GM18498 (cell line): ENCODE data around the gene ENTPD6.
"Not testable (repeated sequence)": the region's sequence is repeated elsewhere in the genome, so short reads cannot be mapped to it uniquely, and the experiment has no call there.

ENCODE experiments used
- ATAC-seq: cut with Tn5 transposase; IDR thresholded peaks from one replicate; pipeline ENCODE4 v1.9.1; 2021; ENCODE audit warnings: mild to moderate bottlenecking, moderate library complexity; ENCODE audit not compliant: unreplicated experiment

The ENTPD6 gene

DNA sequence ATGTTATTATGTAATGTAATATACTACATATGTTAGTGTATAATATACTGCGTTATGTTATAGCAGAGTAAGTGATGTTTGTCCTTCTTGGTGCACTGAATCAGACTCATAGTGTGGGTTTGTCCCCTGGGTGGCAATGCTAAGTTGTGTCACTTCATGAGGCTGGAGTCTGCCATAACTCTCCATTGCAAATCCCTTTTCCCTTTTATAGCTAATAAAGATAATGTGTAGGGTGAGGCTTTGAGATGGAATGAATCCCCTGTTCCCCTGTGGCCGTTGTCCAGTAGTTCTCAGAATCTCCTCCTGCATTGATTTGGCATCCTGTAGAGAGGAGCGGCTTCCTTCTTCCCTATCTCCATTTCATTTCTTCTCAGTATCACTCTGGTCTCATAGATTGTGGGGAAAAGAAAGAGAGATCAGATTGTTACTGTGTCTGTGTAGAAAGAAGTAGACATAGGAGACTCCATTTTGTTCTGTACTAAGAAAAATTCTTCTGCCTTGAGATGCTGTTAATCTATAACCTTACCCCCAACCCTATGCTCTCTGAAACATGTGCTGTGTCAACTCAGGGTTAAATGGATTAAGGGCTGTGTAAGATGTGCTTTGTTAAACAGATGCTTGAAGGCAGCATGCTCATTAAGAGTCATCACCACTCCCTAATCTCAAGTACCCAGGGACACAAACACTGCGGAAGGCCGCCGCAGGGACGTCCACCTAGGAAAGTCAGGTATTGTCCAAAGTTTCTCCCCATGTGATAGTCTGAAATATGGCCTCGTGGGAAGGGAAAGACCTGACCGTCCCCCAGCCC is 45.5 kb downstream of the ENTPD6 start:
- ATAC-seq: not testable (repeated sequence)

DNA sequence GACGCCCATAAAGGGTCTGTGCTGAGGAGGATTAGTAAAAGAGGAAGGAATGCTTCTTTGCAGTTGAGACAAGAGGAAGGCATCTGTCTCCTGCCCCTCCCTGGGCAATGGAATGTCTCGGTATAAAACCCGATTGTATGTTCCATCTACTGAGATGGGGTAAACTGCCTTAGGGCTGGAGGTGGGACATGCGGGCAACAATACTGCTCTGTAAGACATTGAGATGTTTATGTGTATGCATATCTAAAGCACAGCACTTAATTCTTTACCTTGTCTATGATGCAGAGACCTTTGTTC is 46.1 kb downstream of the ENTPD6 start:
- ATAC-seq: not testable (repeated sequence)

DNA sequence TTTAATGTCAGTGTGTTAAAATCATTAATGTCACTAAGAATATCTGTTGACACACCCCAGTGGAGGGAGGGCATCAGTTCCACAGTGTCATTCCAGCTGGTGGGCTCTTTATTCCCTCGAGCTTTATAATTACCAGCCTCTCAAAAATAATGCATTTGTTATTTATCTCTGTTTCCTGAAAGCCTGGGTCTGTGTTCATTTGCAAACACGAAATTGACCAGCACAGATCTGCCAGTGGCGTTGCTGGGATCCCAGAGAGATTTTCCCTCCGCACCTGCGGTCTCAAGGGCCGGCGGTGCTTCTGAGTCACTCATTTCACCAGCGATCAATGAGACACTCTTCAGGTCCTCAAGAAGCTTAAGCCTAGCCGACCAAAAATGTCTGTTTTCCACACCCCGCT is 46.7 kb downstream of the ENTPD6 start:
- ATAC-seq: no peak

DNA sequence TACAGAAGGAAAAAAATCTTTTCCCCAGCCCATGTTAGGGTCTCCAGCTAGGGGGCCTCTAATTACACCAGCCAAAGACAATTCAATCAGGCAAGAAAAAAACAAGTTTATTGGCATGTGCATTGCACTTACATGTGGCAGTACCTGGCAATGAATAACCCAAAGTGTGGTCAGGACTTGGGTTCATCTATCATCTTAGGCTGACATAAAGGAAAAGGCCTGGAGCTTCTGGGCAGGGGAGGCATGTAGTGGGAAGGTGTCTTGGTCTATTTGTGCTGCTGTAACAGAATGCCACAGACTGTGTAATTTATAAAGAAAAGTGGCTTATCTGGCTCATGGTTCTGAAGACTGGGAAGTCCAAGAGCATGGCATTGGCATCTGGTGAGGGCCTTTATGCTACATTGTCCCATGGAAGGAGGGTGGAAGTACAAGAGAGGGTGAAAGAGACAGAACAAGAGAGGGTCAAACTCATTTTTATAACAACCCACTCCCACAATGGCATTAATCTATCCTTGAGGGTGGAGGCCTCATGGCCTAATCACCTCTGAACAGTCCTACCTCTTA is 48.0 kb downstream of the ENTPD6 start:
- ATAC-seq: no peak

- ATAC-seq: no peak
Measured at GRCh38 chr20:25244976-25245375, 49.5 kb downstream of the ENTPD6 start.

DNA sequence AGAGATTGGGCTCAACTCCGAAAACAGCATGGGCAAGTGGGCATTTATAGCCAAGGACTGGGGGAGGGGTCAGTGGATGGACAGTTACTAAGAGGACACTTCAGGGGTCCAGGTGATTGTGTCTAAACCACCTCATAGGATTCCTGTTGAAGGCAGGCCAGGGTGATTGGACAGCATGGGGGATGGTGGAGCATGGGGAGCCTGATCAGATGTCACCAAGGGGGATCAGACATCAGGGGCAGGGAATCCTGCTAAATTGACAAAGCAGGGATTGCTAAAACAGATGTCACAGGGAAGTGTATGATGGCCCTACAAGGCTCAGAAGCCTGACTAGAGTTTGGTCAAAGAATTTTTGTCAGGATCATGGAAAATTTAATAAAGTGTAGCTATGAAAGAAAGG is 49.9 kb downstream of the ENTPD6 start:
- ATAC-seq: no peak

DNA sequence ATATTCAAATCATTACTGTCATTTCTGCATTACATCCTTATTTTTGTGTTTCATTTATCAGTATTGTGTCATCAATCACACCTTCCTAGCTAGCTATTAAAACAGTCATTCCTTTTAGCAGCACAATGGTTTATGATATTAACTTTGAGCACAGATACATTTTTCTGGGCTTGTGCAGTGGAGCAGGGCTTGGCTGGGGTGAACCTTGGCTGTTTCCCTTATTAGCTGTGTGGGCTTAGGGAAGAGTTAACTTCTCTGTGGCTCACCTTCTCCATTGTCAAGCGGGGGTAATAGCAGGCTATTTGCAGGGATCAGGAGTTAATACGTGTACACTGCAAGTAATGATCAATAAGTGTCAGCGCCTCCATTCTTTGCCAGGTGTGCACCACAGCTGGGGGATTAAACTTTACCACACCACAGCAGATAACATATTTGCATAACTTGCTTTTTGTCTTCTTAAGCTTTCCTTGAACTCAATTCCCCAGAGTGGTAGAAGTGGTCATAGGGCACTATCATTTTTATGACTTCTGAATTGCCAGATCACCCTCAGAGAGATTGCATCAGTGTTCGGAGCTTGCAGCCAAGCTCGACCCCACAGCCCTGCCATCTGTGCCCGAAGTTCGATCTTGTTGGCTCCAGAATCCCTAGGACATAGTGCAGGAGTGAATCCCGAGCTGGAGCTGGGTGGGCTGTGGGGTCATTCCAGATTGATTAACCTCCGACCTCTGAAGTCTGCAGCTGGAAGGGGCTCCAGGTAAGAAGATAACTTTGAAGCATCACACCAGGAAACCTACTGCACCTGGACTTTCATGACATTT is 50.9 kb downstream of the ENTPD6 start:
- no peak for ATAC-seq

GRCh38 chr20:25247000-25247517 is 51.5 kb downstream of the ENTPD6 start:
- no peak for ATAC-seq

GRCh38 chr20:25247518-25247955 is 52.0 kb downstream of the ENTPD6 start:
- peak; percentile 31 for ATAC-seq

DNA sequence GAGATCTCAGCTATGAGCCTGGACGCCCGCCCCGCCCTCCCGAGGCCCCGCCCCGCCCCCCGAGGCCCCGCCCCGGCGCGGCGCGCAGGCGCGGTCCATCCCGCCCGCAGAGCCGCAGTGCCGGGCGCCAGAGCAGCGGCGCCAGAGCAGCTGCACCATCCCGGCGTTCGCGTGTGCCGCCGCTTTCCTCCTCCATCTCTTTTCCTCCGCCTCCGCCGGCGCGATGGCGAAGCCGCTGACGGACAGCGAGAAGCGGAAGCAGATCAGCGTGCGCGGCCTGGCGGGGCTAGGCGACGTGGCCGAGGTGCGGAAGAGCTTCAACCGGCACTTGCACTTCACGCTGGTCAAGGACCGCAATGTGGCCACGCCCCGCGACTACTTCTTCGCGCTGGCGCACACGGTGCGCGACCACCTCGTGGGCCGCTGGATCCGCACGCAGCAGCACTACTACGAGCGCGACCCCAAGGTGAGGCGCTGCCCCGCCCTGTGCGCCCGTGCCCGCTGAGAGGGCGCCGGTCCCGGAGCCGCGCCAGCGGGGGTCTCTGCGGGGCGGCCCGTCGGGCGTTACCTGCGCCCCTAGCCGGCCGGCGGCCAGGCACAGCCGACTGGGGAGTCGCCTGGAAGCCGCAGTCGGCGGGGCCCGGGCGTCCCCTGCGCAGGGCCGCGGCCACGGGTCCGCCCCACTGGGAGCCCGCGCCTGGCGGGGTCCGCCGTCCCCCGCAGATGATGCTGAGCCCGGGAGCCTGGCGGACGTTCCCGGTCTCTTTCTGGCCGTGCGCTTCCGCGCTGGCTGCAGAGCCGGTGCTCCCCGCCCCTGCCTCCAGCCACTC is 52.7 kb downstream of the ENTPD6 start, which contains the start of gene PYGB:
Gene PYGB, plus strand, starts transcription at position 130 of the 830 bp plus-strand sequence. Its CDS starts 94 bp downstream, at position 224.
- ATAC-seq: peak; percentile 77

DNA sequence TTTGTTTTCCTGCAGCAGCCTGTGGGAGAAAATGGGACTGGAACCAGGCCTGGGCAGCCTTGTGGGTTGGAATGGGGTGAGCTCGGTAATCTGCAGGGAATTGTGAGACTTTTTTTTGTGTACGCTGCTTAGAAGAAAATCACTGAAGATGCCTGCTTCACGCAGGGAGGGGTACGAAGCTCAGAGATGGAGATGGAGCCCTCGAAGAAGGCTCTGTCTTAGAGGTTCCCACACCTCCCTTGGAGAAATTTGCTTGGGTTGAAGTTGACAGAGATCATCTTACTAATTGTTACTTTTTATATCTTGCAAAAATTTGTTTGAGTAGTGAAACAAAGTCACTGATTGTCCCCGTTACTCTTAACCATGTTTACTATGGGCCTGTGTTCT is 53.3 kb downstream of the ENTPD6 start:
- peak; percentile 4 for ATAC-seq

DNA sequence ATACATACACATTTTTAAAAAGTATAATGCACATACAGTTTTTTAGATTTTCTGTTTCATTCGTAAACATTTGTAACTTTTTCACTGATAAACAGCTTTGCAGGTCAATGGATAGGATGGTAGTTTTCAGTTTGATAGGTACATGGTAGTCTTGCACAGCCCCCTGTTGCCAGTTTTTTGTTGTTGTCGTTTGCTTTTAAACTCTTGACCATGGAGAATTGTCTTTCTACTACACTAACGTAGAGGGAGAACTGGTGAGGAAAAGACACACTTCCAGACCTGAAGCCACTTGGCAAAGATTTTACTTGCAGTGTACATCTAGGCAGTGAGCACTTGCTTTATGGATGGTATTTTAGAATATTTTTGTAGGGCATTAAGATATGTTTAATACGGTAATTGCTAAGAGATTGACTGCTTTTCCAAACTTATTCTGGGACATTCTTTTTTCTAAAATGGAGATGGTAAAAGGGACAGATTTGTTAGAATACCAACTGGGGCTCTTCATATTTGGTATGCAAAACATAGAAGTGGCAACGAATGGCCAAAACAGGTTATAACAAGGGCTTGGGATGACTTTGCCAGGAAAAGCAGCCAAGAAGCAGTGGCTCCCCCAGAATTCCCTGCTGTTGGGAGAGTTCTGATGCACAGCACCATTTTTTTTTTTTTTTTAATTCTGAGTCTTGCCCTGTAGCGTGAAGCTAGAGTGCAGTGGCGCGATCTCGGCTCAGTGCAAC is 53.9 kb downstream of the ENTPD6 start:
- ATAC-seq: no peak

GRCh38 chr20:25250508-25250907 is 55.0 kb downstream of the ENTPD6 start:
- no peak for ATAC-seq

DNA sequence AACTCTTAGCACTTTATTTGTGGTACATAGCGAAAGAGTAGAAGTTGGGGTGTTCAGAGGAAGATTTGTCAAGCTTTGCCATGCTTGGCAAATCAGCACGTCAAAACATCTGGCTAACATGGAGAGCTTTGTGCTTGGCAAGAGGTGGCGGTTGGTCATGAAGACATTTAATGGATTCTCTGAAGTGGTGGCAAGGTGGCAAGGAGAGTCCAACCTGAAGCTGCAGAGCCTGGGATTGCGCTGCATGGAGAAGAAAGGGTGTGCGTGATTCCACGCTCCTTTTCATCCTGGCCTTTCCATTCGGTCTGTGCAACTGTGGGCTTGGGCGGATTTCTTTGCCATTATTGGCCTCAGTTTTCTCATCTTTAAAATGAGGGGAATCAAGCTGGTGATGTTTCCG is 55.5 kb downstream of the ENTPD6 start:
- no peak for ATAC-seq

DNA sequence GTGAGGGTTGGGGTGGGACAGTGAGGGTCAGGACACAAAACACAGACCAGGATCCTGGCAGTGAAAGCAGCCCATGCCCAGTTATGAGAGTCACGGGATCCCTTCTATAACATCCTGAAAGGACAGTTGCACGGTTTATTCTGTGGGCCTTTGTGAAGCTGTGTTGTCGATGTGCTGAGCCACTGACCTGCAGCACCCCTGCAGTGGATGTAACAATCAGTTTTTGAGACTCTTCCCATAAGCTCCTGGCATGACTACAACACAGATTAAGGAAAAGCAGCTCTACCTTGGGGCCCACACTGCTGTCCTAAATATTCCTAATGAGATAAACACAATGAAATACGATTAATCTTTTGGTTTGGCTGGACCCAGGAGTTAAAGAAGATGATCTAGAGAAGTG is 56.0 kb downstream of the ENTPD6 start:
- no peak for ATAC-seq

DNA sequence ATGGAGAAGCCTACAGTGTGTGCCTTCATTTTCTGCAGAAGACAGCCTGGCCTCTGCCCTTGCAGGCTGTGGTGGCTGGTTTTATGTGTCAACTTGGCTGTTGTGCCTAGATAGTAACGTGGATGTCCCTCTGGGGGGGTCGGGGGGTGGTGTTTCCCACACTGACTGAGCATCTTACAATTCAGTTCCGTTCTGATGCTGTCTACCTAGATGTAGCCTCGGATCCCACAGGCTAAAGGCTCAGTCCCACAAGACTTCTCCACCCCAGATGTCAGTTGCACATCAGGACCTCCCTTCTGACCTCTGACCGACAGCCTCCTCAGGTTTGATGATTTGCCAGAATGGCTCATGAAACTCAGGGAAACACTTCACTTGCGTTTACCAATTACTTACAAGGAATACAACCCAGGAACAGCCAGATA is 56.7 kb downstream of the ENTPD6 start:
- no peak for ATAC-seq

DNA sequence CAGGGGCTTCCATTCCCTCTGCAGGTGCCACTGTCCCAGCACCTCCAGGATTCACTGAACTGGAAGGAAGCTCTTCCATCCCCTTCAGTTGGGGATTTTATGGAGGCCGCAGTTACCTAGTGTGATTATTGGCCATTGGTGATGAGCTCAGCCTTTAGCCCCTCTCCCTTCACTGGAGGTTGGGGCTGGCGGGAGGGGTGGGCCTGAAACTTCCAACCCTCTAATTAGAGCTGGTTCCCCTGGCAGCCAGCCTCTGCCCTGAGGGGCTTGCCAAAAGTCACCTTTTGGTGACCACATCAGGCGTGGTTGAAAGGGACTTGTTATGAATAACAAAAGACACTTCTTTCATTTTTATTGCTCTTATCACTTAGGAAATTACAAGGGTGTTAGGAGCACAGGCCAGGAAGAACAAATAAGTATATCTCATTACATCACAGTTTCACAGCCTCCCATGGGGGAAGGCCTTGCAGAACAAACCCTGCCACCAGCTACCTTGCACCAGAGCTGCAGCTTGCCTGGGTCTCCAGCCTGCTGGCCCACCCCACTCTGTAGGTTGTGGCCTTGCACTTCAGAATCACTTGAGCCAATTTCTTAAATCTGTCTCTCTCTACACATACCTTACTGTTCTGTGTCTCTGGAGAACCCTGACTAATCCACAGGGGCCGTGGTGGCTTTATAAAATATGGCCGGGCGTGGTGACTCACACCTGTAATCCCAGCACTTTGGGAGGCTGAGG is 57.3 kb downstream of the ENTPD6 start:
- ATAC-seq: no peak

DNA sequence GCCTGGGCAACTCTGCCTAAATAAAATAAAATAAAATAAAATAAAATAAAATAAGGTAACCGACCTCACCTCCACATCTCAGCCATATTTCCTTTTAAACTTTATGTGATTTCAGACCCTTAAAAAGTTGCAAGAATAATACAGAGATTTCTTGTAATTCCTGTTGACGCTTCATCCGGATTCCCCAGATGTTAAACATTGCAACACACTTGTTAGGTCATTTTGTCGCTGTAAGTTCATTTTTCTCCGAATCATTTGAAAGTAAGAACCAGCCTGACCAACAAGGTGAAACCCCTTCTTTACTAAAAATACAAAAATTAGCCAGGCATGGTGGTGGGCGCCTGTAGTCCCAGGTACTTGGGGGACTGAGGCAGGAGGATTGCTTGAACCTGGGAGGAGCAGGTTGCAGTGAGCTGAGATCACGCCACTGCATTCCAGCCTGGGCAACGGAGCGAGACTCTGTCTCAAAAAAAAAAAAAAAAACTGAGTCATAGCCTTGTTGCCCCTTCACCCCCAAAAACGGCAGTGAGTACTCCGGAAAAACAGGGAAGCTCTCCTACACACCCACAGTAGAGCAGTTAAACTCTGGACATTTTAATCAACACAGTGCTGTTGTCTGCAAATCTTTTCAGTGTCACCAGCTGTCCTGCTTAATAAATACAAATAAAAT is 58.2 kb downstream of the ENTPD6 start:
- ATAC-seq: no peak

DNA sequence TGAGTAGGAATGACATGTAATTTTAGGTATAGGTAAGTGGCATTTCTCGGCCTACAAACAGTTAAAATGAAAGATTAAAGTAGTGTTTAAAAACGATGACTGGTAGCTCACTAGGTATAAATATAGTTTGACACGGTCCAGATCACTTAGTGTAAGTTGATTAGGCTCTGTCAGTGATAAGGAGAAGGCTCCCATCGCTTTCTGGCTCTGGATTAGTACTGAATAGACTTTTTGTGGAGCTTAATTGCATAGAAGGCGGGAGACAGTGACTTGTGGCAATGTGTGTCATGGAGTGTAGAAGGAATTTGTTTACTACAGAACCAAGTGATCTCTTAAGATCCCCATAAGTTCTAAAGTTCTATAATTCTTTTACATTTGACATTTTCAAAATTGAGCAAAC is 59.1 kb downstream of the ENTPD6 start:
- ATAC-seq: no peak
